ENCODE results near the gene CPSF7.
"Not testable (repeated sequence)": the region's sequence is repeated elsewhere in the genome, so short reads cannot be mapped to it uniquely, and the experiment has no call there.

Gene CPSF7, protein sequence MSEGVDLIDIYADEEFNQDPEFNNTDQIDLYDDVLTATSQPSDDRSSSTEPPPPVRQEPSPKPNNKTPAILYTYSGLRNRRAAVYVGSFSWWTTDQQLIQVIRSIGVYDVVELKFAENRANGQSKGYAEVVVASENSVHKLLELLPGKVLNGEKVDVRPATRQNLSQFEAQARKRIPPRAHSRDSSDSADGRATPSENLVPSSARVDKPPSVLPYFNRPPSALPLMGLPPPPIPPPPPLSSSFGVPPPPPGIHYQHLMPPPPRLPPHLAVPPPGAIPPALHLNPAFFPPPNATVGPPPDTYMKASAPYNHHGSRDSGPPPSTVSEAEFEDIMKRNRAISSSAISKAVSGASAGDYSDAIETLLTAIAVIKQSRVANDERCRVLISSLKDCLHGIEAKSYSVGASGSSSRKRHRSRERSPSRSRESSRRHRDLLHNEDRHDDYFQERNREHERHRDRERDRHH

DNA sequence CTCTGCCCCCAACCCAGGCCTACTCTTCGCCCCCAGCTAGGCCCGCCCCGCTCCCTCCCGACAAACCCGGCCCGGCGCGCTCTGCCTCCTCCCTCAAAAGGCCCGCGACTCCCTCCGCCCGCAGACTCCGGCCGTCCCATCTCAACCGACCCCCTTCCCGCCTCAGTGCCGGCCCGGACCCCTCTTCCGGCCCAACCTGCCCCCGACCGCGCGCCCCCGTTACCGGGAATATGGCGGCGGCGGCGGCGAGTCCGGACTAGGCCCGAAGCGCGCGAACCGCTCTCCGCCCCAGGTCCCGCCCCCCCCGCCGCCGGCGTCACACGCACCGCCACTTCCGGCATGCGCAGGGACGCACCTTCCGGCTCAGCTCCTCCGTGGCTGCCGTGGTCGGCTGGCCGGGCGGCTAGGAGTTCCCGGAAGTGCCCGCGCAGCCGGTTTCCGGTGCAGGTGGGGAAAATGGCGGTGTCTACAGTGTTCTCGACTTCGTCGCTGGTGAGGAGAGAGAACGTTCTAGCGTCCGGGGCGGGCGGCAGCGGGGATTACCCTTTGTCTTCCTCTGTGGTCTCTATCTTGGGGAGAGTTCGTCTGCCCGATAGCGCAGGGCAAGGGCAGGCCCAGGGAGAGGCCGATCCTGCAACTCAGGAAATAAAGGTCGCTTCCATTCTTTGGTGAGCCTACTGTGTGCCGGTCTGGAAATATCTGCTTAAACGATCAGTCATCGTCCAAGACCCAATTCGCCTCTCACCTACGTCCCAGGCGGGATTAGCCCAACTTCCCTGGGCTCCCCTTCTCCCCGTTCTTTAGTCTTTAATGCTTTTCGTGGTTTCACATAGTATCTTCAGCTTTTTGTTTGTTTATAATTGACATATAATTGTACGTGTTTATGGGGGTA lies at the start of gene CPSF7, which contains the start of gene SDHAF2:
TSS of gene CPSF7 (minus strand) at position 285 of the 892 bp plus-strand sequence. CDS start 740 bp downstream, outside the sequence.
TSS of gene SDHAF2 (plus strand) at position 434 of the 892 bp plus-strand sequence. CDS start at position 457, 23 bp downstream.
- DNase-seq = peak; percentile 93

DNA sequence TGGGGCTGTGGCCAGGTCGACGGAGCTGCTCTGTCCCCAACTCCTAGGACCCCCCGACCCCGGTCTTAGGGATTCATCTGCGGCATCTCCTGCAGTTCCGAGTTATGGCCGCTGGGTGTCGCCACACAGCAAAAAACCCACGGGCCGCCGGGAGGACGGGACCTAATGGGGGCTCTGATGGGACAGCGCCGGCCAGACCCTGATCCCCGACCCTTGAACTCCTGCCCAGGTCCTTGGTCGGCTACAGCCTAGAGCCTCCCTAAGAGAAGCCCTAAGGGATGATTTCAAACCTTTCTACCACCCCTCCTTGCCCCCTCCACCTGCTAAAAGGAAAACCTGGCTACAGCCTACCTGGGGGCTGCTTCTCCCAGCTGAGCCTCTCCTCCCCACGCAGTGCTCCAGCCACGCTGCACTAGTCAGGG lies 48.0 kb upstream of the CPSF7 start:
- DNase-seq = peak; percentile 24

DNA sequence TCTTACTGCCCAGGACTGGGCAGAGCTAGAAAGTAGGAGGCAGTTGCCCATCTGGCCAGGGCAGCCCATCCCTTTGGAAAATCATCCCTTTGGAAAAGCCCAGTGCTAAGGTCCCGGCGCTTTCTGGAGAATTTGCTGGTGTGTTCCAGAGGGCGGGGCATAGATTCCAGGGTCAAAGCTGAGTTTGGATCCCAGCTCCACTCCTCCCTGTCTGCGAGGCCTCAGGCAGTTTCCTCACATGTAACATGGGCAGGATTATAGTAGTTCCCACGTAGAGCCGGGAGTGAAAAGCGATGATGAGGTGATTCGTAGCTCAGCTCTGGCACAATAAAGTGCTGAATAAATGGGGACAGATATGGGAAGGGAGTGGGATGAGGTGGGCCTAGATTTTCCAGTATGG lies 47.4 kb upstream of the CPSF7 start:
- DNase-seq = no peak

DNA sequence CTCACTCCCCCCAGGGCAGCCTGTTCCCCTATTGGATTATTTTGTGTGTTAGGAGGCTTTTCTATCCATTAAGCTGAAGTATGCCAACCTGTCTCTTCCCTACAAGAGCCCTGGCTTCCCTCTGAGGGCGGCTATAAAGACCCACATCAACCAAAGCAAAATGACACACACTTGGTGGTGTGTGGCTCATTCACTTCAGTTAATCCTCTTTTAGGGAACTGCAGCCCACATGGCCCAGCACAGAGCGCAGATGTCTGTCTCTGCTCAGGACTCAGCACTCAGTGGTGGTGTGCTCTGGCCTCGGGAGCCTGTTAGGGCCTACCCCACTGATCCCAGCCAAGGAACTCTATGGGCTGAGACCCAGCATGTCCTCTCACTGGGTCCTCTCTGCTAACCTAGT lies 46.6 kb upstream of the CPSF7 start:
- no peak for DNase-seq

DNA sequence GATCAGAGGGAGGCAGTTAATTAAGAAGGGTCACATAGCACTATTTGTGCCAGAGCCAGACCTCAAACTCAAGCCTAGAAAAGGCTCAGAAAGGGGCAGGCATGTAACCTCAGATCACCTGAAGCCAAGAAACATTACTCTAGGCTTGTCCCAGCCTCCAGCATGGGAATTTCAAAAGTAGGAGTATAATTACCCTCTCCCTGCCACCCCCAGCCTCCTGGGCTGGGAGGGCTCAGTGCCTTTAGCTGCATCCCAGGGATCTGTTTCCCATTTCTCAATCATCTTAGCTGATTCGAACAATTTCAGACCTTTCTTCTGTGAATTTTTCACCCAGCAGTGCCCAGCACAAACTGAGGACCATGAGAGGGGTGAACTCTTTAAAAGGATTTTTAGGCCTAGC lies 45.7 kb upstream of the CPSF7 start:
- DNase-seq = no peak

DNA sequence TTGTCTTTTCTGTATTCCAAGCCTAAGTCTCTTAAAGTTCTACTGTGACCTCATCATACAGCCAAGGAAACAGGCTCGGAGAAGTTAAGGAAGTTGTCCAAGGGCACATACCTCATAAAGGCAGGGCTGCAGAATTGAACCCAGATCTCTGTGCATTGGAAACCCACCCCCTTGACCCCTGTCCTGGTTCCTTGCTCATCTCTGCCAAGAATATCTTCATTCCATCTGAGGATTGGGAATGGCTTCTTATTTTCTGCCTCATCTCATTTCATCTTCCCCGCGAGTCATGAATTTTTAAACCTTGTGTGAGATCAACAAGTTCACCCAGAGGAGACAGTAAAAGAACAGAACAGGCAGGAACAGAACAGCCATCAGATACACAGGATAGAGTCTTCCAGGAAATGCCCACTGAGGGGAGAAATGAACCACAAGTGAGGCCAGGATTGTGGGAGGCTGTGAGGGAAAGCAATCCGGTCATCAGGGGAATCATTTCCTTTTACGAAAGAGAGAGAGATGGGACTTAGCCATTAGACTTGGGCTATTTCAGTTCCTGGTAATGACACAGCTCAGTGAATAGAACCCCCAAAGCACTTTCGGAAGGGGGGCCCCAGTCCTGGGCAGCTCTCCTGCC lies 44.4 kb upstream of the CPSF7 start:
- DNase-seq = no peak

DNA sequence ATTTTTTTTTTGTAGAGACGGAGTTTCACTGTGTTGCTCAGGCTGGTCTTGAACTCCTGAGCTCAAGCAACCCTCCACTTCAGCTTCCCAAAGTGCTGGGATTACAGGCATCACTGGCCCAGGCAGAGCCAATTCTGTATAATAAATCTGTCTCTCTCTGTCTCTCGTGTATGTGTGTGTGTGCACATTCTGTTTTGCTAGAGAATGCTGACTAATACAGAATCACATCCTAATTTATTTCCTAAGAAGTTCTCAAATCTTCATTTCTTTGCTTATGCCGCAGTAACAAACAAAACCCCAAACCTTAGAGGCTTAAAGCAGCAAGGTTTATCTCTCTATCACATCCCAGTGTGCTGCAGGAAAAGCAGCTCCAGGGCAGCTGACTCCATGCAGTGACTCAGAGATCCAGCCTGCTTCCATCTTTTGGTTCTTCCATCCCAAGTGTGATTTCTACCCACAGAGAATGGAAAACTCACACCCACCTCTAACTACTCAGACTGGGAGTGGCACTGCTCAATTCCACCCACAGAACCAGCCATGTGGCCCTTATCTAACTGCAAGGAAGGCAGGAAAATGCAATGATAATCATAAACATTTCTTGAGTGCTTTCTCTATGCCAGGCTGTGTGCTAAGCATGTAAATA lies 43.7 kb upstream of the CPSF7 start:
- DNase-seq = no peak

DNA sequence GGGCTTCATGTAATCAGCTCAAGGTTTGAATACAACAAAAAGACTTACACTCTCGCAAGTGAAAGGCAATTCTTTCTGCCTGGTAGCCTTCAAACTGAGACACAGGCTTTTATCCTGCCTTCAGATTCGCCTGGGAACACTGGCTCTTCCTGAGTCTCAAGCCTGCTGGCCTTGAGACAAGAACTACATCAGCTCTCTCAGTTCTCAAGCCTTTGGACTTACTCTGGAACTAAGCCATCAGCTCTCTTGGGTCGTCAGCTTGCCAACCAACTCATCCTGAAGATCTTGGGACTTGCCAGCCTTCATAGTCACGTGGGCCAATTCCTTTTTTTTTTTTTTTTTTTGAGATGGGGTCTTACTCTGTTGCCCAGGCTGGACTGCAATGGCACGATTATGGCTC lies 43.1 kb upstream of the CPSF7 start:
- DNase-seq = no peak

DNA sequence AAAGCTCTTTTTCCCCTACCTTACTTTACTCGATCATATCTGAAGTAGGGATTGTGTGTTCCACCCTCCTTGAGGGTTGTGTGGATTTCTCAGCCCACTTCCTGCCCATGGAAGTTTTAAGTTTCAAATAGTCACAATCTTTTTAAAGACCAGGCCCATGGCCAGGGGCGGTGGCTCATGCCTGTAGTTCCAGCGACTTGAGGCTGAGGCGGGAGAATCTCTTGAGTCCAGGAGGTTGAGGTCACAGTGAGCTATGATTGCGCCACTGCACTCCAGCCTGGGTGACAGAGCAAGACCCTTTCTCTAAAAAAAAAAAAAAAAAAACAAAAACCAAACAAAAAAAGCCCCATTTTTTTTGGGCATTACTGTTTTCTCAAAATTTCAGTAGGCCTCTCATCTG lies 42.5 kb upstream of the CPSF7 start:
- no peak for DNase-seq

DNA sequence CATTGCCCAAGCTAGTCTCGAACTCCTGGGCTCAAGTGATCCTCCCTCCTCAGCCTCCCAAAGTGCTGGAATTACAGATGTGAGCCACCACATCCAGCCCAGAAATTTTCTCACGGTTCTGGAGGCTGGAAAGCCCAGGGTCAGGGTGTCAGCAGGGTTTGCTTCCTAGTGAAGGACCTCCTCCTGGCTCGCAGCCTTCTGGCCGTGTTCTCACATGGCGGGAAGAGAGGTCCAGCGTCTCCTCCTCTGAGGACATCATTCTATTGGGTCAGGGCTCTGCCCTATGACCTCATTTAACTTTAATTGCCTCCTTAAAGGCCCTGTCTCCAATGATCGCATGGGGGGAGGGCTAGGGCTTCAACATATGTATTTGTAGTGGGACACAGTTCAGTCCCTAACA lies 38.2 kb upstream of the CPSF7 start:
- DNase-seq = no peak

DNA sequence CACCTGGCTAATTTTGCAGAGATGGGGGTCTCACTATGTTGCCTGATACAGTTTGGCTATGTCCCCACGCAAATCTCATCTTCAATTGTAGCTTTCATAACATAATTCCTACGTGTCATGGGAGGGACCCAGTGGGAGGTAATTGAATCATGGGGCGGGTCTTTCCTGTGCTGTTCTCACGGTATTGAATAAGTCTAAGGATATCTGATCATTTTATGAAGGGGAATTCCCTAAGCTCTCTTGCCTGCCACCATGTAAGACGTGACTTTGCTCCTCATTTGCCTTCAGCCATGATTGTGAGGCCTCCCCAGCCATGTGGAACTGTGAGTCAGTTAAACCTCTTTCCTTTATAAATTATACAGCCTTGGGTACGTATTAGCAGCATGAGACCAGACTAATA lies 37.8 kb upstream of the CPSF7 start:
- DNase-seq = not testable (repeated sequence)

DNA sequence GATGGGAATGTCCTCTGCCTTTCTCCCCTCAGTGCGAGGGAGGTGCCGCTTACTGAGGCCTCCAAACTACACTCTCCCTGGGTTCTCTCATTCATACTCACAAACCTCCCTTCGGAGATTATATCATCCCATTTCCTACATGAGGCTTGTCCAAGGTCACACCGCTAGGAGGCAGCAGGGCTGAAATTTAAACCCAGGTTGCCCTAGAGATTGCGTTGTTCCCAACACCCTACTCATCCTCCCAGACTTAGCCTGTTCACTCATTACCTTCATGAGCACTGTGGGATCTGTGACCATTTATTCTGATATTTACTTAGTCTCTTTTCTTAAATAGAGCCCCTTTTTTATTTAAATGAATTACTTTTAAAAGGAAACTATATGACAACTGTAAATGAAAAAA lies 31.2 kb upstream of the CPSF7 start:
- DNase-seq = no peak

DNA sequence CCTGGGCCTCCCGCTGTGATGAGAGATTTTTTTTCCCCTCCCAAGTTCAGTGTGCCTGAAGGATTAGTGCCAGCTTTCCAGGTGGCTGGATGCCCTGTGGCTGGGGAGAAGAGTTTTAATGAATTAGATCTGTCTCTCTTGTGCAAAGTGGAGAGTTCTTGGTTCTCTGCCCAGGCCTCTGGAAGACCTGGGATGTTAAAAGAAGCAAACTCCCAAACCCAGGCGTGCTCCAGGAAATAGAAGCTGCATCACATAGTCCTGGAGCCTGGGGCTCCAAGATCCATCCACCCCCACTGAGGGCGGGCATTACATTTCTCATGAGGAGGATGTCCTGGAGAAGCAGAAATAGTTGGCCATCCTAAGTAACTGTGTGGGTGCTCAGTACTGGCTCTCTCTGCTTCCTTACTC lies 30.7 kb upstream of the CPSF7 start:
- DNase-seq = no peak

DNA sequence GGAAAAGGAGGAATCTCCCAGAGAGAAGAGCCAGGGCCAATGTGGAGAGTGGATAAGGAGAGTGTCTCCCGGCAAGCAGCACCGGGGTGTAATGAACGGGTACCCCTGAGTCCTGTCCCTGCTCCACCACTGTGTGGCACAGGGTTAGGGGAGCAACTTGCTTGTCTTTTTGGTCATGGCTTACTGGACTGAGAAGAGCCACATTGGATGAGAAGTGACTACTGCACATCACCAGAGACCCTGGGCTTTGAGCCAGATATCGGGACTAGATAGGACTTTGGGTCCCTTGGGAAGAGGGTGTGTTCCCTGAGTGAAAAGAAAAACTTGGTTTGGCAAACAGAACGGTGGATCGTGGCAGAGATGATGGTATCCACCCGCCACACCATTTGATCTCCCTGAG lies 24.7 kb upstream of the CPSF7 start:
- DNase-seq = no peak

DNA sequence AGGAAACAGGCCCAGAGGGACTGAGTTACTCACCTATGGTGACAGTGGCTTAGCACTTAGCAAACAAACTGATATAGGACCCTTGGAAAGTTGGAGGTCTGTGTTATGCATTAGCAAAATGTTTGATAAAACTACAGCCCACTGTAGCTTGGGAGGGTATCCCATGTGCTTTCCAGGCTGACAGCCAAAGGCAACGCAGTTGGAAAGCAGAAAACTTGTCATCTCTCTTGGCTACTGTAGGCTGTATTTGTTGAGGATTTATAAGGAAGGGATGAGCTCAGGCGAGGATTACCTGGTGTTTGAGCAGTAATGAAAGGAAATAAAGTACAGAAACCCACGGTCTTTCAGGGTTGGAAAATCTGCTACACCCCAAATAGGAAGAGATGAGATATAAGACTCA lies 23.9 kb upstream of the CPSF7 start:
- no peak for DNase-seq

DNA sequence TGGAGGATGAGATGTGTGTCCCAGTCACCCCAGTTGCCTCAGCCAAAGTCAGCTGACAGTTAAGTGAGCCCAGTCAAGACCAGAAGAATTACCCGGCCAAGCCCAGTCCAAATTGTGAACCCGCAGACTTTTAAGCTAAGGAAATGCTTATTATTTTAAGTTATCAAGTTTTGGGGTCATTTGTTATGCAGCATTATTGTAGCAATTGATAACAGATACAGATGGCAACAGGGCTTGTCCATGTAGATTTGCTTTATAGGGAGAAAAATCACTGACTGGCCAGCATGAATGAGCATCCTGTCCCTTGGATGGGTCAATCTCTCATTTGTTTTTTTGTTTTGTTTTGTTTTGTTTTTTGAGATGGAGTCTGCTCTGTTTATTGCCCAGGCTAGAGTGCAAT lies 23.1 kb upstream of the CPSF7 start:
- DNase-seq = no peak

DNA sequence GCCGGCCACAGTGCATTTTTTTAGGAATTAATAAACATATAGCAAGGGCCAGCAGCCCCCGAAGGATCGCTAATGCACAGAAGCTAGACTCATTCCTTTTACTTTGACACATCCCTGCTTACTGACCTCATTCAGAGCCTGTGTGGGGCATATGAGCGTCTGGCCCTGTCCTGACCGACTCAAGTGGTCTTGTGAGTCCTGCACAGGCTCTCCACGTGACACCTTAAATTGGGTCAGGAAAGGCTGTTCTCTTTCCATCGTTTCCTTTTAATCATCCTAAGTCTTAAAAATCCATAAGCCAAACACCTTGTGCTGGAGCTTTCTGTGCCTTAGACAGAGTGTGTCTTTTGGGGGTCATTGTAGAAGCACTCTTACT lies 18.8 kb upstream of the CPSF7 start:
- no peak for DNase-seq

DNA sequence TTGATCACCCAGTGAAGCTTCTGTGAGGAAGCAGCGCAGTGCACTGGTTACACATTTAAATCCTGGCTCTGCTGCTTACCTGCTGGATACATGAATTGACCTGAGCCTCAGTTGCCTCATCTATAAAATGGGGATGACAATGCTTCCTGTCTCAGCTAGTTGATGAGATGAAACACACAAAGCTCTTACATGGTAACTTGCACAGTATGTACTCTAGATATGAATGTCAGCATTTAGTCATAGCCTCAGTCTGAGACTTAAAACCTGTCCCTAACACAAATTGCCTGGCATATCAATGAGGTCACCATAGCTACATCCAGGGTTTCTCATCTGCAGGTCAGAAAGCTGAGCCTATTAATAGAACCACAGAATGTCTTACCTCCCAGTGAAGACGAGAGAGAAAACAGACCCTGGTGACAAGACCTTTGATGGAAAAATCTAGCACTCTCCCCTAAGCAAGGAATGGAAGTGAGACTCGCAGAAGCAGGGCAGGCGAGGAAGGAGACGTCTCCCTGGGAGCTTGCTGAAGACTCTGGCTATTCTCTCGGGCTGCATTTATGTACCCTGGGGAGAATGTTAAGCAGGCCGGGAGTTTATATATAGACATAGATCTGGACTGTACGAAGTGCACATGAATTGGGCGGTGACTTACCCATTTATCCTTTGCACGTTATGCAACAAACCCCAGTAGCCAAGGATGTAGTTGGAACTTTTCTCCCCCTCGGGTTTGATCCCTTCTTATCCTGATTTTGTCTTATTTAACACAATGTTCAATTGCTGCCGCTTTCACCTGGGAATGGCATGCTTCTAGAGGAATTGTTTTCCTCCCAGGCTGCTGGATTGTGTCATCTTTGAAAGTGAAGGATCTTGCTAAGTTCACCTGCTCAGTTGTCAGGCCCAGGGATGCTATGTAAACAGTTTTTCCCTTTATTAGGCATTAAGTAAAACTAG lies 18.1 kb upstream of the CPSF7 start:
- no peak for DNase-seq

DNA sequence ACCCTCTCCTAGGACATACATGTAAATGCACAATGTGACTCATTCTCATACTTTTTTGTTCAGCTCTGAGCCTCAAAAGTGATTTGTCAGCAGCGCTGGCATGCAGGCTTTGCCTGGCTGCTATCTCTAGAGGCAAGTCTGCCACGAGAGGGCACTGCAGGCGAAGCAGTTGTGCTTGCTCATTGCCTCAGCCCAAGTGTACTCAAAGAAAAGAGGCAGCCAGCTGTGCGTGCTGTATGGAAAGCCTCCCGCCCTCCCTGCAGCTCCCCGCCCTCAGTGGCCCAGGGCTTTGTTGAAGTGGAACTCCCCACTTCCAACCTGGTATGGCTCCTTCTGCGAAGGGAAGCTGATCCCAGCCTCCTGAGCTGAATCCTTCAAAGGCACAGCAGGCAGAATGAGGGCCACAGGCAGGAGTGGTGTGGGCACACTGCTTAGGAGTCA lies 16.5 kb upstream of the CPSF7 start:
- peak; percentile 96 for DNase-seq

DNA sequence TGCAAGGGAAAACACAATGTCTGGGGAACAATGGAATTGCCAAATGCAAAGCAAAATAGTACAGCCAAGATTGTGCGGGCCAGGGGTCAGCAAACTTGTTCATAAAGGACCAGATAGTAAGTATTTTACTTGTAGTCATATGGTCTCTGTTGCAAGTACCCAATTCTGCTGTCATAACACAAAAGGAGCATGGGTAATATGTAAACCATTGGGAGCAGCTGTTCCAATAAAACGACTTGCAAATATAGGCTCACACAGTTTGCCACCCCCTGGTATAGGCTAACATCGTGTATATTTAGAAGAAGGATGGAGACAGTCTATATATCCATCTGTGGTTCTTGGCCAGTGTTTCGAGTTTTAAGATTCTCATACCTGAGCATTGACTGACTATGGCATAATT lies 15.7 kb upstream of the CPSF7 start:
- DNase-seq = peak; percentile 56

DNA sequence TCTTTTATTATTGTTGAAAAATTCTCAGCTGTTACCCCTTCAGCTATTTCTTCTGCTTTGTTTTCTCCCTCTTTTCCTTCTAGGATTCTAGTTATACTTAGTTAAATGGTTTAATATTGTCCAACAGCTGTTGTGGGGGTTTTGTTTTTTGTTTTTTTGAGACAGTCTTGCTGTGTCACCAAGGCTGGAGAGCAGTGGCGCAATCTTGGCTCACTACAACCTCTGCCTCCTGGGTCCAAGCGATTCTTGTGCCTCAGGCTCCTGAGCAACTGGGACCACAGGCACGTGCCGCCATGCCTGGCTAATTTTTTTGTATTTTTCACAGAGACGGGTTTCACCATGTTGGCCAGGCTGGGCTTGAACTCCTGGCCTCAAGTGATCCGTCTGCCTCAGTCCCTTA lies 12.8 kb upstream of the CPSF7 start:
- no peak for DNase-seq

DNA sequence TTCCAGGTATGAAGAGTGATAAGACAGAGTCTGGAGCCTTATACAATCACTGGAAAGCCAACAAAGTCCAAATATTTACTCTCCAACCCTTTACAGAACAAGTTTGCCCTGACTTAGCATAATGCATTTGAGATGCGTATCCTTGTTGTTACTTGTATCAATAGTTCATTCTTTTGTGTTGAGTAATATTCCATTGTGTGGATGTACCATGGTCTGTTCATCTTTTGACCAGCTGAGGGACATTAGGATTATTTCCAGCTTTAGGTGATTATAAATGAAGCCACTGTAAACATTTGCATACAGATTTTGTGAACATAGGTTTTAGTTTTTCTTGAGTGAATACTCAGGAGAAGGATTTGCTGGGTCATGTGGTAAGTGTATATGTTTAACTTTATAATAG lies 9.8 kb upstream of the CPSF7 start:
- no peak for DNase-seq

Measured in NCI-H510A treated with DMSO at 0.1 percent for 48 hours (cell line).